Adrenal gland (tissue), 5 donors: ENCODE data around the gene HEPACAM.

Experiments used
- CTCF ChIP-seq, 6 experiments: fragments of 450-650 bp in 4 of 6; fragments of 200-600 bp in 2 of 6; sonication (generic) in 1 of 6; IDR thresholded peaks; 1 replicate in 5 of 6; 2 replicates in 1 of 6; pipeline versions ENCODE4 v1.5.1 to v1.8.0; 2016 to 2021; ENCODE audit warnings: antibody characterized with exemption in 6 of 6, mild to moderate bottlenecking in 2 of 6, moderate library complexity in 1 of 6
- POLR2A ChIP-seq, 2 donors: fragments of 450-650 bp; IDR thresholded peaks; one replicate each; pipeline ENCODE4 v1.6.1; 2017; ENCODE audit warnings: antibody characterized with exemption in 2 of 2, mild to moderate bottlenecking in 2 of 2, moderate library complexity in 1 of 2
- donor health status: DM: no; HTN: no; CAD: no.

GRCh38 chr11:124898263-124898680 lies 37.6 kb downstream of the HEPACAM start:
- TF ChIP-seq CTCF (IDR thresholded peaks at IDR 0.05) (no peak), POLR2A (IDR thresholded peaks at IDR 0.05) (no peak)
